Epithelial cell of proximal tubule (primary cell): Measurements from ENCODE around the gene GRIK3. TPM values are rescaled to one million over a fixed set of nuclear protein-coding genes. Genes with fewer than 3 reads are reported as not detected.

ENCODE experiments used
- DNase-seq: peaks from one replicate; pipeline ENCODE4 v3.0.0-alpha.2; 2011; ENCODE audit warnings: low read depth
- H3K4me3 ChIP-seq: 2 replicates; pipeline ENCODE4 v1.5.1; 2011; ENCODE audit warnings: low read depth, mild to moderate bottlenecking, low read length
- total RNA-seq: library from RNA; depleted of rRNA; stranded (reverse); fragments of >200 nt; gene quantifications from 2 replicates; pipeline ENCODE4 v1.2.3, GENCODE V29; 2015
- TF ChIP-seq, protein P1 (sequence below): conservative IDR thresholded peaks from 2 replicates; pipeline ENCODE4 v1.5.1; 2012; ENCODE audit warnings: low read depth, mild to moderate bottlenecking, low read length

Gene GRIK3
- total RNA-seq, 1 donor from 2014 or later: not detected

DNA sequence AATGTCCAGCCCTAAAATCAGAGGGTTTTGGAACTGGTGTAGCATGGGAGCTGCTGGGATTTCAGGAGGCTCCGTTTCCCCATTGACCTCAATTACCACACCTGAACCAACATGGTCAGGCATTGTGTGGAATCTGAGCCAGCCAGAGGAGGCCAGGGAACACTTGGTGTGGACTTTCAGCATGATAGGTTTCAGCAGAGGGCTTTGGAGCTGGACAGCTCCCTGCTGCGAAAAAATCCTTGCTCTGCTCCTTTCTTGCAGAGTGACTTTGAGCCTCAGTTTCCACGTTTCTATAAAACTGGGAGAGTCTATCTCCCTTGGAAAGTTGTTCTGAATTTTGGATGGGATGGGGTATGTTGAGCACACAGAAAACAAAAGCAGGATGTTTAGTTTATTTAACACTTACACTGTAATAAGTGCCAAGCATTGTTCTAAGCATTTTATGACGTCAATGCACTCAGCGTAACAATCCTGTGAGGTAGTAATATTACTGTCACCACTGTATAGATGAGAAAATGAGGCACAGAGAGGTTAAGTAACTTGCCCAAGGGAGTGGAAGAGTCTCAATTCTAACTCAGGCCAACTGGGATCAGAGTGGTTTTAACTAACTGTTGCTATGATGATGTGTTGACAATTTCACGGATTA, 168.0 kb downstream of the GRIK3 start:
- TF ChIP-seq, protein P1, sequence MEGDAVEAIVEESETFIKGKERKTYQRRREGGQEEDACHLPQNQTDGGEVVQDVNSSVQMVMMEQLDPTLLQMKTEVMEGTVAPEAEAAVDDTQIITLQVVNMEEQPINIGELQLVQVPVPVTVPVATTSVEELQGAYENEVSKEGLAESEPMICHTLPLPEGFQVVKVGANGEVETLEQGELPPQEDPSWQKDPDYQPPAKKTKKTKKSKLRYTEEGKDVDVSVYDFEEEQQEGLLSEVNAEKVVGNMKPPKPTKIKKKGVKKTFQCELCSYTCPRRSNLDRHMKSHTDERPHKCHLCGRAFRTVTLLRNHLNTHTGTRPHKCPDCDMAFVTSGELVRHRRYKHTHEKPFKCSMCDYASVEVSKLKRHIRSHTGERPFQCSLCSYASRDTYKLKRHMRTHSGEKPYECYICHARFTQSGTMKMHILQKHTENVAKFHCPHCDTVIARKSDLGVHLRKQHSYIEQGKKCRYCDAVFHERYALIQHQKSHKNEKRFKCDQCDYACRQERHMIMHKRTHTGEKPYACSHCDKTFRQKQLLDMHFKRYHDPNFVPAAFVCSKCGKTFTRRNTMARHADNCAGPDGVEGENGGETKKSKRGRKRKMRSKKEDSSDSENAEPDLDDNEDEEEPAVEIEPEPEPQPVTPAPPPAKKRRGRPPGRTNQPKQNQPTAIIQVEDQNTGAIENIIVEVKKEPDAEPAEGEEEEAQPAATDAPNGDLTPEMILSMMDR: no peak
- no peak overlapping the region for H3K4me3 ChIP-seq
- no peak for DNase-seq

DNA sequence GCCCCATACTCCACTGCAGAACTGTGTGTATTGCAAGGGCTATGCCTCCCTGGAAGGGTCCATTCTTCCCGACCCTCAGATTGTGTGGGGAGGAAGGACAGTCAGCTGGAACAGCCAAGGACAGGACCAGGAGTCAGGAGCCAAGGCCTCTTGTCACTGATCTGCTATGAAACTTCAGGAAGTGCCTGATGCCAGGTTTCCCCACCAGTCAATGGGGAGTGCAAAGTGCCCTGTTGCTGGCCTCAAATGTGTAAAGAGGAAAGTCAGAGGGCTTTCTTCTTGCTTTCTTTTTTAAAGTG, 168.8 kb downstream of the GRIK3 start:
- no peak overlapping the region for H3K4me3 ChIP-seq
- TF ChIP-seq, protein P1: no peak
- no peak for DNase-seq

DNA sequence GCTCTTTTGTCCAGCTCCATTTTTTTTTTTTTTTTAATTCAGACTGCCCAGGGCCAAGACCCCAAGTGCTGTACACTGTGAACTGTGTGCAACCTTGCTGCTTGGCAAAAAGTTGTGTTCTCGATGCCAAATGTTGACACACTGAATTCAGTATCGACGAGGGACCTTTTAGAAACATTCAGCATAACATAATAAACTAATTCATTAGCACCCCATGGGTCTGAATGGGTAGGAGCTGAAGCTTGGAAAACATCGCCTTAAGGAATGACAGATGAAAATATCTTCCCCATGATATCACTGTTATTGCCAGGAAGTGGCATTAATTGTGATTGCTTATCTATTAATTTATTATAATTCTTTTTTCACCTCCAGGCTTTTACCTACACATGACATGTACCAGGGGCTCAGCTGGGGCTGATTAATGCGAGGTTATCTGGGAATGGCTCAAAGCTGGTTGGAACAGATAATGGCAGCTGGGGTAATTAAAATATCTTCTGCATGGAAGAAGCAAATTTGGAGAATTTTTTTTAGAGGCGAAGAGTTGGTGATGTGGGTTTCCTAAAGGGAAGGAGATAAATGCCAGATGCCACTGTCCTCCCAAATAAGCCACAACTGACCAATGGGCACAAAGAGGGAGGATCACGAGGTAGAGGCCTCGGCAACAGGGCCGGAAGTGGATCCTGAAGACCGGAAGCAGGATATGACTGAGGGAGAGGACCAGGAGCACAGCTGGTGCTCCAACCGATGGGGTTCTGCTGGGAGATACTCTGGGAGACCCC, 169.3 kb downstream of the GRIK3 start:
- H3K4me3 ChIP-seq: no peak overlapping the region
- DNase-seq: no peak
- TF ChIP-seq, protein P1: no peak

DNA sequence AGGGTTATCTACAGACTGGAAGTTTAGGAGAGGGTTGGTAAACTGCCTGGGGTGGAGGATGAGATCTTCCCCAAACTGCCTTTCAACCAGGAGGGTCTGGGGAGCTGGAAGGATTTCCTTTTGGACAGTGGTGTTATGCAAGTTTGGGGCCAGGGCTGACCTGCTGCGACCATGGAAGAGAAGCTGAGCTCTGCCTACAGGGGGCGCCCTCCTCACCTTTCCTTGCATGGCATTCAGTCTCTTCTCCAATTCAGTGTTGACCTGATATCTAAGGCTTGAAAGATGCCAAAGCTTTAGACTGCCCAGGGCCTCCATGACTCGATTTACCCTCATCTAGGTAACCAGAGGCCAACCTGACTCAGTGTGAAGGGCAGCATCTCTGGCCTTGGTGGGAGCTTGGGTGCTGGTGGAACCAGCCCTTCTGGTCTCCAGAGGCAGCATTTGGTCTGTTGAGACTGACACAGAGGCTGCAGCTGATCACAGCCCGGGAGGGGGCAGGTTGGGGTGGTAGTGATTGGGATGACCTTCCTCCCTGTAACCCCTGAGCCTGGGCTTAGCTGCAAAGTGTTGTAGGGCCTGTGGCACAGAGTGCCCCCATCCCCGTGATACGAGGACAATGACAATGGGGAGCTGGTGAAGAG, 170.0 kb downstream of the GRIK3 start:
- no peak for DNase-seq
- TF ChIP-seq, protein P1: peak; percentile 40
- H3K4me3 ChIP-seq: no peak overlapping the region

DNA sequence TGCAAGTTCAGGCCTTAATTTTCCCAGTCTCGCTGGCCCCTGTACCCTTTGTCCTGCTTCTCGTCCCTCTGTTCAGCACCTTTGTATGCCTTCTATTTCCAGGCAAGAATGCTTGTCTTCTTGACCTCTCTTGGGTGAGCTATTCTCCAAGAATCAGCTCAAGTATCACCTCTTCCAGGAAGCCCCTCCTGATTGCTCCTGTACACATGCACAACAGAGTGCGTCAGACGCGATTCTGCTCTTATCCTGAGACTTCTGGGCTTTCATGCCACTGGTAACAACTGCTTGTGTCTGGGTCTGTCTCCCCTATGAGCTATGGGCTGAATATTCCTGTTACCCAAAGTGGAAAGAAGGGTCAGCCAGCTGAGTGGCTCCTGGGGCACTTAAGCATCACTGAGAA, 170.8 kb downstream of the GRIK3 start:
- H3K4me3 ChIP-seq: no peak overlapping the region
- DNase-seq: no peak
- TF ChIP-seq, protein P1: no peak

DNA sequence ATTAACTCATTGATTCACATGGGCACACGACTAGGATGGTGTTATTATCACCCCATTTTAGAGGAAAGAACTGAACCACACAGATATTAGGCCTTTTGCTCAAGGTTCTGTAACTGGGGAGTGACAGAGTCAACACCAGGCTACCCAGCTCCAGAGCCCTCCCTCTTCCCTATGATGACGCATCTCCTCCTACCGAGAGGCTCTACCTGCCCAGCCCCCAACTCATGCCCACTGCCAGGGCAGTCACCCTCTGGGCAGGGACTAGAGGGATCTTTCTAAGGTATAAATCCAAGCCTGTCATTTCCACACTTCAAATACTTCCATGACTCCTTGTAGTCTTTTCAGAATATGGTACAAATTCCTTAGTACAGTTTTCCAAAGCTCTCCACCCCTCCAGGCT, 171.3 kb downstream of the GRIK3 start:
- TF ChIP-seq, protein P1: no peak
- H3K4me3 ChIP-seq: no peak overlapping the region
- DNase-seq: no peak
